Esophagus squamous epithelium (tissue), 5 donors: ENCODE measurements around the gene ZNF628. TPM values are rescaled to one million over a fixed set of nuclear protein-coding genes. Genes with fewer than 3 reads are reported as not detected.

Source experiments
- DNase-seq: peaks from one replicate; lab custom pipeline; 2025; lab: John Stamatoyannopoulos, UW
- H3K27ac ChIP-seq, 4 donors: fragments of 200-600 bp; sonication (generic); one replicate each; pipeline ENCODE4 v1.5.1; 2016 to 2019; ENCODE audit warnings: mild to moderate bottlenecking in 1 of 4
- H3K27me3 ChIP-seq, 4 donors: fragments of 200-600 bp; sonication (generic); 1 replicate in 3 of 4; 2 replicates in 1 of 4; pipeline versions ENCODE4 v1.5.1 to v1.6.0; 2017 to 2021; ENCODE audit warnings: antibody characterized with exemption in 1 of 4
- H3K36me3 ChIP-seq, 3 donors: fragments of 200-600 bp; sonication (generic); one replicate each; pipeline ENCODE4 v1.5.1; 2016 to 2019
- H3K4me1 ChIP-seq, 3 donors: fragments of 200-600 bp; sonication (generic); one replicate each; pipeline ENCODE4 v1.5.1; 2017 to 2019
- H3K4me3 ChIP-seq, 4 donors: fragments of 200-600 bp; sonication (generic); 1 replicate in 3 of 4; 2 replicates in 1 of 4; pipeline ENCODE4 v1.5.1; 2016 to 2019; ENCODE audit warnings: mild to moderate bottlenecking in 2 of 4, moderate library complexity in 1 of 4
- H3K9me3 ChIP-seq, 3 donors: fragments of 200-600 bp; sonication (generic); one replicate each; pipeline ENCODE4 v1.5.1; 2016 to 2019
- CTCF ChIP-seq, 6 experiments: fragments of 450-650 bp in 4 of 6; fragments of 200-600 bp in 2 of 6; sonication (generic) in 2 of 6; IDR thresholded peaks; one replicate each; pipeline ENCODE4 v1.5.1; 2016 to 2019; ENCODE audit warnings: antibody characterized with exemption in 6 of 6, mild to moderate bottlenecking in 4 of 6, moderate library complexity in 4 of 6
- POLR2A ChIP-seq, 4 donors: fragments of 450-650 bp; IDR thresholded peaks; one replicate each; pipeline ENCODE4 v1.6.1; 2017; ENCODE audit warnings: antibody characterized with exemption in 4 of 4, mild to moderate bottlenecking in 4 of 4, moderate library complexity in 3 of 4
- WGBS, 2 donors: methylation state at CpG; one replicate each; pipeline ENCODE4 v1.1.5; 2018; 5-methylcytosine and 5-hydroxymethylcytosine counted together
- intact Hi-C: fragments of 100-400 bp; cut with DNase I; formaldehyde crosslinking; loops from one replicate; pipeline ENCODE4 v1.15.0; 2022
- total RNA-seq, 4 donors: library from RNA; depleted of rRNA; stranded (reverse); fragments of >200 nt; gene quantifications; one replicate each; pipeline ENCODE4 v1.1.0, GENCODE V29; 2016
- donor health status: DM: yes; HTN: yes; CAD: no.

The ZNF628 gene
- total RNA-seq, 4 donors from 2014 or later: 4.4 to 22.0 (median 6.8) TPM

- H3K27me3 ChIP-seq: no peaks in the 10 kb centered on the region
- intact Hi-C loops: loop anchor here (5.0 kb wide), 1 partner anchor 33 kb away; no protein-coding TSS in a partner anchor
- no peak for DNase-seq
Observed at GRCh38 chr19:55500368-55500952, 24.0 kb downstream of the ZNF628 start.

GRCh38 chr19:55502197-55502952, 26.0 kb downstream of the ZNF628 start:
- 76 to 81% methylated on average over 6 of the region's 9 CpGs for WGBS, 2 donors

More at GRCh38 chr19:55500368-55500952, 24.0 kb downstream of the ZNF628 start:
- peaks cover 4 to 13% (median 7%) of the 10 kb centered on the region in 3 donors for H3K4me1 ChIP-seq
- H3K9me3 ChIP-seq: no peaks in the 10 kb centered on the region
- TF ChIP-seq CTCF (IDR thresholded peaks at IDR 0.05): no peak
- TF ChIP-seq POLR2A (IDR thresholded peaks at IDR 0.05): no peak
- H3K36me3 ChIP-seq: peaks cover 0 to 5% (median 0%) of the 10 kb centered on the region in 3 donors
- H3K27ac ChIP-seq: no peak overlapping the region
- H3K4me3 ChIP-seq: no peak overlapping the region
- 91 to 92% methylated on average over 11 to 12 of the region's 26 CpGs for WGBS, 2 donors

GRCh38 chr19:55503157-55503501, 26.7 kb downstream of the ZNF628 start:
- peaks cover 4 to 13% (median 7%) of the 10 kb centered on the region in 3 donors for H3K4me1 ChIP-seq
- WGBS, 2 donors: 90 to 92% methylated on average over 17 of the region's 17 CpGs
- H3K36me3 ChIP-seq: peaks cover 0 to 5% (median 0%) of the 10 kb centered on the region in 3 donors
- H3K4me3 ChIP-seq: peak overlapping the region in 2 of 4 donors; percentile 40 to 59
- H3K27me3 ChIP-seq: no peaks in the 10 kb centered on the region
- DNase-seq: no peak
- no peaks in the 10 kb centered on the region for H3K9me3 ChIP-seq
- intact Hi-C loops: loop anchor here (5.0 kb wide), 1 partner anchor 36 kb away; no protein-coding TSS in a partner anchor
- H3K27ac ChIP-seq: no peak overlapping the region
- TF ChIP-seq POLR2A (IDR thresholded peaks at IDR 0.05) (no peak), CTCF (IDR thresholded peaks at IDR 0.05) (no peak)

More at GRCh38 chr19:55502197-55502952, 26.0 kb downstream of the ZNF628 start:
- TF ChIP-seq CTCF (IDR thresholded peaks at IDR 0.05) (no peak), POLR2A (IDR thresholded peaks at IDR 0.05) (no peak)
- Histone ChIP-seq H3K4me3 (no peak overlapping the region), H3K27ac (no peak overlapping the region), H3K9me3 (no peaks in the 10 kb centered on the region), H3K27me3 (no peaks in the 10 kb centered on the region), H3K4me1 (peaks cover 4 to 13% (median 7%) of the 10 kb centered on the region in 3 donors), H3K36me3 (peaks cover 0 to 5% (median 0%) of the 10 kb centered on the region in 3 donors)
- DNase-seq: no peak
- intact Hi-C loops: loop anchor here (5.0 kb wide), 1 partner anchor 35 kb away; no protein-coding TSS in a partner anchor

GRCh38 chr19:55503502-55504251, 27.3 kb downstream of the ZNF628 start:
- intact Hi-C loops: loop anchor here (5.0 kb wide), 1 partner anchor 36 kb away; no protein-coding TSS in a partner anchor
- peak overlapping the region; percentile 28 to 59 (median 42) for H3K4me3 ChIP-seq
- DNase-seq: peak; percentile 54
- no peaks in the 10 kb centered on the region for H3K27me3 ChIP-seq
- peaks cover 4 to 13% (median 7%) of the 10 kb centered on the region in 3 donors for H3K4me1 ChIP-seq
- TF ChIP-seq CTCF (IDR thresholded peaks at IDR 0.05): peak; percentile 96 to 99 (median 98)
- no peak for TF ChIP-seq POLR2A (IDR thresholded peaks at IDR 0.05)
- H3K36me3 ChIP-seq: peaks cover 0 to 5% (median 0%) of the 10 kb centered on the region in 3 donors
- H3K9me3 ChIP-seq: no peaks in the 10 kb centered on the region
- whole genome bisulfite sequencing, 2 donors: 21 to 30% methylated on average over 42 to 43 of the region's 64 CpGs
- H3K27ac ChIP-seq: peak overlapping the region; percentile 58 to 81 (median 76)
